Tibial artery (tissue), 4 donors: Measurements from ENCODE around the gene ATP10B.

Experiments used
- DNase-seq, 2 donors: peaks; one replicate each; pipeline ENCODE4 v3.0.0-alpha.2; 2019
- H3K27ac ChIP-seq, 2 donors: fragments of 200-600 bp; sonication (generic) in 1 of 2; 1 replicate in 1 of 2; 2 replicates in 1 of 2; pipeline ENCODE4 v1.5.1; 2018 to 2019; ENCODE audit warnings: mild to moderate bottlenecking in 1 of 2
- H3K27me3 ChIP-seq, 2 donors: fragments of 200-600 bp; sonication (generic) in 1 of 2; one replicate each; pipeline versions ENCODE4 v1.5.1 to v1.6.0; 2016 to 2019
- H3K36me3 ChIP-seq, 3 donors: fragments of 200-600 bp; sonication (generic) in 2 of 3; one replicate each; pipeline ENCODE4 v1.5.1; 2016 to 2019; ENCODE audit warnings: mild to moderate bottlenecking in 2 of 3
- H3K4me1 ChIP-seq, 4 donors: fragments of 200-600 bp; sonication (generic) in 2 of 4; 1 replicate in 3 of 4; 2 replicates in 1 of 4; pipeline ENCODE4 v1.5.1; 2016 to 2019
- H3K4me3 ChIP-seq, 2 donors: fragments of 200-600 bp; sonication (generic) in 1 of 2; 1 replicate in 1 of 2; 2 replicates in 1 of 2; pipeline ENCODE4 v1.5.1; 2018 to 2019; ENCODE audit warnings: mild to moderate bottlenecking in 2 of 2
- H3K9me3 ChIP-seq, 3 donors: fragments of 200-600 bp; sonication (generic) in 1 of 3; one replicate each; pipeline ENCODE4 v1.5.1; 2016 to 2019
- CTCF ChIP-seq, 2 experiments: fragments of 200-600 bp in 1 of 2; fragments of 450-650 bp in 1 of 2; IDR thresholded peaks; one replicate each; pipeline ENCODE4 v1.5.1; 2017 to 2019; ENCODE audit warnings: antibody characterized with exemption in 2 of 2, mild to moderate bottlenecking in 1 of 2, moderate library complexity in 1 of 2
- intact Hi-C: fragments of 100-400 bp; cut with DNase I; formaldehyde crosslinking; loops from one replicate; pipeline ENCODE4 v1.15.0; 2023; ENCODE audit warnings: low total_unique reads

ATP10B gene

GRCh38 chr5:160747987-160748386 is 104.0 kb downstream of the ATP10B start:
- Histone ChIP-seq H3K36me3 (no peaks in the 10 kb centered on the region), H3K27ac (no peak overlapping the region), H3K27me3 (no peaks in the 10 kb centered on the region), H3K4me3 (no peak overlapping the region), H3K9me3 (no peaks in the 10 kb centered on the region), H3K4me1 (no peaks in the 10 kb centered on the region)
- TF ChIP-seq CTCF (IDR thresholded peaks at IDR 0.05), result no peak
- intact Hi-C loops, result no loop called here
- no peak for DNase-seq

GRCh38 chr5:160747559-160747958 is 104.5 kb downstream of the ATP10B start:
- Histone ChIP-seq H3K4me1 (no peaks in the 10 kb centered on the region), H3K9me3 (no peaks in the 10 kb centered on the region), H3K4me3 (no peak overlapping the region), H3K27ac (no peak overlapping the region), H3K27me3 (no peaks in the 10 kb centered on the region), H3K36me3 (no peaks in the 10 kb centered on the region)
- intact Hi-C loops, result no loop called here
- DNase-seq, result no peak
- no peak for TF ChIP-seq CTCF (IDR thresholded peaks at IDR 0.05)

- intact Hi-C loops, result no loop called here
- TF ChIP-seq CTCF (IDR thresholded peaks at IDR 0.05), result no peak
- no peak overlapping the region for H3K27ac ChIP-seq
- H3K27me3 ChIP-seq, result no peaks in the 10 kb centered on the region
- no peaks in the 10 kb centered on the region for H3K9me3 ChIP-seq
- H3K4me3 ChIP-seq, result no peak overlapping the region
- H3K4me1 ChIP-seq, result no peaks in the 10 kb centered on the region
- DNase-seq, result no peak
- no peaks in the 10 kb centered on the region for H3K36me3 ChIP-seq
Measured at GRCh38 chr5:160744268-160745101, 107.5 kb downstream of the ATP10B start.

GRCh38 chr5:160743027-160743426 is 109.0 kb downstream of the ATP10B start:
- DNase-seq, result no peak
- H3K4me1 ChIP-seq, result no peaks in the 10 kb centered on the region
- no peak overlapping the region for H3K27ac ChIP-seq
- TF ChIP-seq CTCF (IDR thresholded peaks at IDR 0.05), result no peak
- no peaks in the 10 kb centered on the region for H3K27me3 ChIP-seq
- no peaks in the 10 kb centered on the region for H3K36me3 ChIP-seq
- intact Hi-C loops, result no loop called here
- no peak overlapping the region for H3K4me3 ChIP-seq
- no peaks in the 10 kb centered on the region for H3K9me3 ChIP-seq

- Histone ChIP-seq H3K36me3 (no peaks in the 10 kb centered on the region), H3K27ac (no peak overlapping the region), H3K27me3 (no peaks in the 10 kb centered on the region), H3K4me1 (no peaks in the 10 kb centered on the region), H3K4me3 (no peak overlapping the region), H3K9me3 (no peaks in the 10 kb centered on the region)
- no peak for TF ChIP-seq CTCF (IDR thresholded peaks at IDR 0.05)
- DNase-seq, result no peak
- intact Hi-C loops, result no loop called here
Measured at GRCh38 chr5:160742446-160742845, 109.6 kb downstream of the ATP10B start.
